GM18951 (cell line): ENCODE results near the gene SCARB1.

Experiments
- POLR2A ChIP-seq: IDR thresholded peaks from 4 replicates; pipeline ENCODE4 v1.6.1; 2011; ENCODE audit warnings: mild to moderate bottlenecking; ENCODE audit not compliant: insufficient read length, insufficient read depth; ENCODE audit errors: extremely low read depth
- in situ Hi-C: fragments of 300-500 bp; cut with MboI; formaldehyde crosslinking; loops from one replicate; pipeline ENCODE4 v1.12.0; 2022; ENCODE audit warnings: low sequenced_read_pairs, mixed read lengths, inconsistent platforms; ENCODE audit not compliant: unreplicated experiment

SCARB1 gene

GRCh38 chr12:124874988-124875802, 11.5 kb upstream of the SCARB1 start:
- TF ChIP-seq POLR2A, result no peak
- in situ Hi-C loops, result no loop called here

DNA sequence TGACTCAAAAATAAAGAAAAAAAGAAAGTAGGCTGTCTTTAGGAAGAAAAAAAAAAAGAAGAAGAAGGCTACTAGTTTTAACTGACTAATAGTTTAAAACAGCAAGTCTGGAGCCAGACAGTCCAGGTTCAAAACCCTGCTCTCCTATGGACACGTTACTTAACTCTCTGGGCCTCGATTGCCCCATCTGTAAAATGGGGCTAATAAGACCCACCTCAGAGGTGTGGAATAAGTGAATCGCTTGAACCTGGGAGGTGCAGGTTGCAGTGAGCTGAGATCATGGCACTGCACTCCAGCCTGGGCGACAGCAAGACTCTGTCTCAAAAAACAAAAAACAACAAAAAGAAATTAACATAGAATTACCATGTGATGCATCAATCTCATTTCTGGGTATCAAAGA, 10.5 kb upstream of the SCARB1 start:
- in situ Hi-C loops, result no loop called here
- TF ChIP-seq POLR2A, result no peak

- TF ChIP-seq POLR2A, result no peak
- in situ Hi-C loops, result no loop called here
These were observed 8.5 kb upstream of the SCARB1 start for GRCh38 chr12:124872068-124872719.

GRCh38 chr12:124871297-124871696, 7.6 kb upstream of the SCARB1 start:
- no peak for TF ChIP-seq POLR2A
- in situ Hi-C loops, result no loop called here

- TF ChIP-seq POLR2A, result no peak
- in situ Hi-C loops, result no loop called here
These were observed 6.9 kb upstream of the SCARB1 start for GRCh38 chr12:124870515-124870914.

DNA sequence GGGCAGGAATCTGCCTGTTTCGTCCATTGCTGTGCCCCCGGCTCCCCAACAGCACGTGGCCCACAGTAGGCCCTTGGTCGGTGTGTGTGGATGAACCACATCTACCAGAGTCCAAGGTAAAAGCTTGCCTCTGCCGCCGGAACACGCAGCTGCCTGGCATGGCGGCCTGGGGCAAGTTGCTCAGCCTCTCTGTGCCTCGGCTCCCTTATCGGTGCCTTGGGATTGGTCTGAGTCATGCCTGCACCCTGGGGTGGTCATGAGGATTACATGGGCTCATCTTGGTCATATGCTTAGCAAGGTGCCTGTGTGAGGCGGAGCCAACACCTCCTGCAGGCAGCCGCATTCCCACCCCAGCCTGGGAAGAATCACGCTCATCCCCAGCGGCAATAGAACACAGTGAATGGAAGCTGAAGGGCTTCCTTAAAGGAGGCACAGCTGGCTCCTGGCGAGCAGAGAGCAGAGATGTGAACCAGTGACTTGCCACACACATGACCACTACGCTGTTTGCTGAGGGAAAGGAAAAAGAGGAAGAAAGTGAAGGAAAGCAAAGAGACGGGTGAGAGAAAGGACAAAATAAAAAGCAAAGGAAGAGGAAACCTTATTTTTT, 5.5 kb upstream of the SCARB1 start:
- TF ChIP-seq POLR2A, result no peak
- in situ Hi-C loops, result no loop called here

- no peak for TF ChIP-seq POLR2A
- in situ Hi-C loops, result no loop called here
These were observed 4.8 kb upstream of the SCARB1 start for GRCh38 chr12:124868252-124869058.

DNA sequence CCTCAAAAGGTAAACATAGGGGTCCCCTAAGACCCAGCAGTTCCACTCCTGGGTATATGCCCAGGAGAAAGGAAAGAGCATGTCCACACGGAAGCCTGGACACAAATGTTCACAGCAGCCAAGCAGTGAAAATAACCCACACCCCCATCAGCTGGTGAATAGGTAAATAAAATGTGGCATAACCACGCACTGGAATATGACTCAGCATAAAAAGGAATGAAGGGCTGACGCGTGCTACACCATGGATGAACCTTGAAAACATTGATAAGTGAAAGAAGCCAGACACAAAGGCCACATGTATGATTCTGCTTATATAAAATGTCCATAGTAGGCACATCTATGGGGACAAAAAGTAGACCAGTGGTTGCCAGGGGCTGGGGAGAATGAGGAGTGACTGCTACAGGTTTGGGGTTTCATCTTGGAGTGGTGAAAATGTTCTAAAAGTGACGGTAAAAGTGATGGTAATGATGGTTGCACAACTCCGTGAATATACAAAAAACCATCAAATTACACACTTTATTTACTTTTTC, 3.8 kb upstream of the SCARB1 start:
- in situ Hi-C loops, result no loop called here
- TF ChIP-seq POLR2A, result no peak

DNA sequence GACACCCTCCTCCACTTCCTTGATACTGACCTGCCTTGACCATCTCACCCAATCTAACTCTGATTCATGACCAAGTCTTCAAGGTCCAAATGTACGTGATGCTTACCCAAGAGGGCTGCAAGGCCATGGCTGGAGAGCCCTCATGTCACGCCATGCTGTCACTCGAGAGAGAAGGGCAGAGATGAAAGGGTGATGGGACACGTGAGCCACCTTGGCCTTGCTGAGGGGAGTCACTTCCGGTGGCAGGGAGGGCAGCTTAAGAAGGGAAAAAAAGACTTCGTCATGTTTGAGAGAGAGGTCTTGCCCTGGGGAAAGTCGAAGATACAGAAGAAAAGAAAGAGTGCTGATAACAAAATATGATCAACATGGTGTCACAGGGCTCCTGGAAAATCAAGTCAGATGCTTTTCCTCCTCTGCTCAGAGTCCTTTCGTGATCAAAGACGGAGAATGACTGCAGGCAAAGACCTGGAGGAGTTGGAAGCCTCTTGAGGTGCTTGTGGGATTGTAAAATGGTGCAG, 3.3 kb upstream of the SCARB1 start:
- TF ChIP-seq POLR2A, result no peak
- in situ Hi-C loops, result no loop called here

GRCh38 chr12:124866195-124866882, 2.7 kb upstream of the SCARB1 start:
- in situ Hi-C loops, result no loop called here
- TF ChIP-seq POLR2A, result no peak

GRCh38 chr12:124865728-124866127, 2.1 kb upstream of the SCARB1 start:
- no peak for TF ChIP-seq POLR2A
- in situ Hi-C loops, result no loop called here

DNA sequence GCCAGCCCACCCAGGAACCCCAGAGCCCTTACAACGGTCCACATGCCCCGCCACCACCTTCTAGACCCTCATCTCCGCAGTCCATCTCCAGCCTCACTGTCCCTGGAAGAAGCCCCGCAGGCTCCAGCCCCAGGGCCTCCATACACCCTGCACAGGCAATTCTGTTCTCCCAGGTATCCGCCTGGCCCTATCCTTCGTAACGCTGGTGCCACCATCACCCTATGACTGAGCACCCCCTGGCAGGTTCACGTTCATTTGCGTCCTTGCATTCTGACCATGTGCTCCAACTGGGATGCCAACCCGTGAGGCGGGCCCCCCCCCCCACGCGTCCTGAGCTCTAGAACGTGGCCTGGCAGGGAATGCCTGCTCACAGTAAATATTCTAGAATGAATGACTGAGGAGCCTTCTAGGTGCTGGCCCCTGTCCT, 675 bp upstream of the SCARB1 start:
- in situ Hi-C loops, result no loop called here
- no peak for TF ChIP-seq POLR2A
